Stomach (tissue), 4 donors: ENCODE measurements around the gene ARHGAP15.

Experiments
- CTCF ChIP-seq, 7 experiments: fragments of 450-650 bp in 4 of 7; fragments of 200-600 bp in 3 of 7; sonication (generic) in 3 of 7; IDR thresholded peaks; one replicate each; pipeline ENCODE4 v1.5.1; 2016 to 2019; ENCODE audit warnings: antibody characterized with exemption in 7 of 7, control low read depth in 2 of 7, mild to moderate bottlenecking in 1 of 7
- POLR2A ChIP-seq, 4 donors: fragments of 450-650 bp; IDR thresholded peaks; one replicate each; pipeline ENCODE4 v1.6.1; 2016; ENCODE audit warnings: antibody characterized with exemption in 4 of 4, control low read depth in 2 of 4, mild to moderate bottlenecking in 1 of 4, moderate library complexity in 1 of 4
- POLR2AphosphoS5 ChIP-seq, 3 donors: sonication (generic); formaldehyde crosslinking; IDR thresholded peaks; one replicate each; pipeline ENCODE4 v1.6.1; 2016; ENCODE audit warnings: antibody characterized with exemption in 3 of 3

GRCh38 chr2:143087033-143087432 lies 42.2 kb upstream of the ARHGAP15 start:
- no peak for TF ChIP-seq CTCF (IDR thresholded peaks at IDR 0.05)
- TF ChIP-seq POLR2A (IDR thresholded peaks at IDR 0.05): no peak
- TF ChIP-seq POLR2AphosphoS5 (IDR thresholded peaks at IDR 0.05): no peak
